Measurements from ENCODE around the gene TRIOBP.
"Not testable (repeated sequence)": the region's sequence is repeated elsewhere in the genome, so short reads cannot be mapped to it uniquely, and the experiment has no call there.

The TRIOBP gene

DNA sequence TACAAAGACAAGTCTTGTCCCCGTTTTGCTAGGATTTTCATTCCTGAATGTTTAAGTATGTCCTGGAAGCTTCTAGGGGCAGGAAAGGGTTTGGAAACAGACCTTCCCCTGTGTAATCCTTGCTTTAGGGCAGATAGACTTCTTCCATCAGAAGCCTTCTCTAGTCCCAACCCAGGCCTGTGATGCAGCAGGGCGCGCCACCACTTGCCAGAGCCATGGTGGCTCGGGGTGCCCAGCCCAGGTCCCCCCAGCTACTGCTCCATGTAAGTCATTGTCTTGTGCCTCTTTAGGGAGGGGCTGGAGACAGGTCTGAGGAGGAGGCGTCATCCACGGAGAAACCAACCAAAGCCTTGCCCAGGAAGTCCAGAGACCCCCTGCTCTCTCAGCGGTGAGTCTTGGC lies 6.4 kb upstream of the TRIOBP start:
- no peak for DNase-seq (ENCODE audit: low spot score)

GRCh38 chr22:37690901-37691504 lies 5.8 kb upstream of the TRIOBP start:
- DNase-seq (ENCODE audit: low spot score): no peak

DNA sequence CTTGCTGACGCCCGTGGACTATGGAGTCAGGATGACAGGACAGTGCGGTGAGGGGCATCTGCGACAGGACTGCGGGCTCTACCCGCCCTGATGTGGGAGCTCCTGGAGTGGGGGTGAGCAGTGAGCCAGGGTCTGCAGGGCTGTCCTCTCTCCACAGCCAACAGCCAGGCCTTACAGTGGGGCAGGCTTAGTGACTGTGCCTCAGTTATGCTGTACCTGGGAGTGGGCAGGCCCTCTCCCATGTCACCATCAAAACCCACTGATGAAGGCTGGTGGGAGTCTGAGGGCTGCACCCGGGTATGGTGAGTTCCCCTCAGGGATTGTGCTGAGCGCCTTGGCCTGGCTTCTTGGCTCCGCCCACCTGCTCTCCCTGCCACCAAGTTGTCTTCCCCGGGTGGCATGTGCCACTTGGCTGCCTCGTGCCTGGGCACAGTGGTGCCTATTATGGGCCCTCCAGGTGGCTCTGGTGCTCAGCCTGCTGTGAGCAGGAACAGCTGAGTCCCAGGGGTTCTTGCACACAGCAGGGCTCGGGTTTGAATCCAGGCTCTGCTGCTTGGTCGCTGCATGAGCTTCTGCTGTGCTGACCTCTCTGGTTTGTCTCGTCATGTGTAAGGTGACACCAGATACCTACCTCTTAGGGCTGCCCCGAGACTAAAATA lies 4.1 kb upstream of the TRIOBP start:
- DNase-seq (ENCODE audit: low spot score): no peak

DNA sequence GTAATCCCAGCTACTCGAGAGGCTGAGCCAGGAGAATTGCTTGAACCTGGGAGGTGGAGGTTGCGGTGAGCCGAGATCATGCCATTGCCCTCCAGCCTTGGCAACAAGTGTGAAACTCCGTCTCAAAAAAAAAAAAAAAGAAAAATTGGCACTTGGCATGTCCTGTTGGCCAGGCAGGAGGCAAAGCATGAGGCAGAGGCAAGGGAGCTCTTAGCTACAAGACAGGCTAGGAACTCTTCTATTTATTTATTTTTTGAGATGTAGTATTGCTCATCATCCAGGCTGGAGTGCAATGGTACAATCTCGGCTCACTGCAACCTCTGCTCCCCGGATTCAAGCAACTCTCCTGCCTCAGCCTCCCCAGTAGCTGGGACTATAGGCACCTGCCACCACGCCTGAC lies 2.7 kb upstream of the TRIOBP start:
- DNase-seq (ENCODE audit: low spot score): not testable (repeated sequence)

DNA sequence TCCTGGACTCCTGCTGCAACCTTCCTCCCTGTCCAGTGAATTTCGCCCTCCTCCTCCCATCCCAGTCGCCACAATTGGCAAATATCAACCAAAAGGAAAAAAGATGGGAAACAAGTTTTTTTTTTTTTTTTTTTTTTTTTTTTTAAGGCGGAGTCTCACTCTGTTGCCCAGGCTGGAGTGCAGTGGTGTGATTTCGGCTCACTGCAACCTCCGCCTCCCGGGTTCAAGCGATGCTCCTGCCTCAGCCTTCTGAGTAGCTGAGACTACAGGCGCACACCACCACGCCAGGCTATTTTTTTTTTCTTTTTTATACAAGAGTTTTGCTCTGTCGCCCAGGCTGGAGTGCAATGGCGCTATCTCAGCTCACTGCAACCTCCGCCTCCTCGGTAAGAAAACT lies 590 bp upstream of the TRIOBP start:
- DNase-seq (ENCODE audit: low spot score): not testable (repeated sequence)

GRCh38 chr22:37697538-37697835 lies 639 bp downstream of the TRIOBP start:
- DNase-seq (ENCODE audit: low spot score): no peak

DNA sequence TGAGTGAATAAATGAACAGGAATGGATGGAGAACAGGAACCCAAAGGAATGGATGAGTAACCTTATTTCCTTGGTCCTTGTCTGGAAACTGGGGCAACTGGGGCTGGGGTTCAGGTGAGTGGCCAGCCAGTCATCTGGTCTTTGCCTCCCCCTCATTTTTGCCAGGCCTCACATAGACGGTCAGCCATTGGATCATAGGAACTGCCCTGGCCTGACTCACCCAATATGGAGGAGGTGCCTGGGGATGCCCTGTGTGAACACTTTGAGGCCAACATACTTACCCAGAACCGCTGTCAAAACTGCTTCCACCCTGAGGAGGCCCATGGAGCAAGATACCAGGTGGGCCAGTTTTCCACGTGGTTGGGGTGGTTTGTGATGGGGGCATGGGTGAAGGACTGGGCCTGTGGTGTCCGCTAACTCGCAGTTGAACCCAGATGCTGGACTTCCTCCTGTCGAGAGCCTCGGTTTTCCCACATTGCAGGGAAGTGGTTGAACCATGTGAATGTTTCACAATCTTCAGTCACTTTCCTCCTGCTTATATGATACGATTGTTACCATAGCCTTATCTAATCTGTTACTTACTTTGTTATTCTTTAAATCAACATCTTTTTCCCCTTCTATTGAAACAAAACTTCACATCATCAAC lies 4.4 kb downstream of the TRIOBP start:
- no peak for DNase-seq (ENCODE audit: low spot score)

DNA sequence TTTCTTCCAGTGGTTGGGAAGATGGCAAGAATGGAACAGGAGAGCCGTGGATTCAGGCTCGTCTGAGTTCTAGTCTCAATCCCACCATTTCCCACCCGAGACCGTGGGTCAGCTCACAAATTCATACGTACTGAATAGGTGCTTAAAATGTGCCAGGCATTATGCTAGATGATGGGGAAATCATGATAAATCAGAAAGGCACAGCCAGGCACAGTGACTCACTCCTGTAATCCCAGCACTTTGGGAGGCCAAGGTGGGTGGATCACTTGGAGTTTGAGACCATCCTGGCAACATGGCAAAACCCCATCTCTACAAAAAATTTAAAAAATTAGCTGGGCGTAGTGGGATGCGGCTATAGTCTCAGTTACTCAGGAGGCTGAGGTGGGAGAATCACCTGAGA lies 7.1 kb downstream of the TRIOBP start:
- no peak for DNase-seq (ENCODE audit: low spot score)

DNA sequence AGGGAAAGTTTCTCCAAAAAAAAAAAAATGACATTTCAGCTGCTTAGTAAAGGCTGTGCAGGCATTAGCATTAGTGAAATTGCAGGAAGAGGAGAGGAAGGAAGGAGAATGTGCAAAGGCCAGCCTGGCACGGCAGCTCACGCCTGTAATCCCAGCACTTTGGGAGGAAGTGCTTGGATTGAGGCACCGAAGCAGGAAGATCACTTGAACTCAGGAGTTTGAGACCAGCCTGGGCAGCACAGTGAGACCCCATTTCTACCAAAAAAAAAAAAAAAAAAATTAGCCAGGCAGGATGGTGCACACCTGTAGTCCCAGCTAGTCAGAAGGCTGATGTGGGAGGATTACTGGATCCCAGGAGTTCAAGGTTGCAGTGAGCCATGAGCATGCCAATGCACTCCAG lies 7.8 kb downstream of the TRIOBP start:
- no peak for DNase-seq (ENCODE audit: low spot score)

DNA sequence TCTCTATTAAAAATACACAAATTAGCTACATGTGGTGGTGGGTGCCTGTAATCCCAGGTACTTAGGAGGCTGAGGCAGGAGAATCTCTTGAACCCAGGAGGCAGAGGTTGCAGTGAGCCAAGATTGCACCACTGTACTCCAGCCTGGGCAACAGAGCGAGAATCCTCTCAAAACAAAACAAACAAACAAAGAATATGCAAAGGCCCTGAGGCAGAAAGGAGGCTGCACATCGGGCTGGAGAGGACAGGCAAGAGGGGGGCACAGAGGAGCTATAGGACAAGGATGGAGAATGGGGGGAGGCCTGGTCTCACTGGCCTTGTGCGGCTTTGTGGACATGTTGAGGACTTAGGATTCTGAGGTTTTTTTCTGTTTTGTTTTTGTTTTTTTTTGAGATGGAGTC lies 8.4 kb downstream of the TRIOBP start:
- no peak for DNase-seq (ENCODE audit: low spot score)

GRCh38 chr22:37708580-37709444 lies 12.0 kb downstream of the TRIOBP start:
- no peak for DNase-seq (ENCODE audit: low spot score)

GRCh38 chr22:37709445-37709765 lies 12.6 kb downstream of the TRIOBP start:
- no peak for DNase-seq (ENCODE audit: low spot score)

- no peak for DNase-seq (ENCODE audit: low spot score)
Observed at GRCh38 chr22:37710675-37711074, 13.8 kb downstream of the TRIOBP start.

GRCh38 chr22:37711490-37711889 lies 14.6 kb downstream of the TRIOBP start:
- no peak for DNase-seq (ENCODE audit: low spot score)

- no peak for DNase-seq (ENCODE audit: low spot score)
Observed at GRCh38 chr22:37713761-37714160, 16.9 kb downstream of the TRIOBP start.

DNA sequence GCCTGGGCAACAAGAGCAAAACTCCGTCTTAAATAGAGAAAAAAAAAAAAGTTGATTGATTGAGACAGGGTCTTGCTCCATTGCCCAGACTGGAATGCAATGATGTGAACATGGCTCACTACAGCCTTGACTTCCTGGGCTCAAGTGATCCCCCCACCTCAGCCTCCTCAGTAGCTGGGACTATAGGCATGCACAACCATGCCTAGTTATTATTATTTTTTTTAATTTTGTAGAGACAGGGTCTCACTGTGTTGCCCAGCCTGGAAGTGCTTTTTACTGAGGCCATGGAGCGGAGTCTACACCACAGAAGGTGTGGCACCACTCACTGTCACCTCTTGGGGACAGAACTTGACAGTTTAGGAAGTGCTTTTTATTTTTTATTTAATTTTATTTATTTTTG lies 17.8 kb downstream of the TRIOBP start:
- no peak for DNase-seq (ENCODE audit: low spot score)

- DNase-seq (ENCODE audit: low spot score): no peak
Observed at GRCh38 chr22:37715760-37716159, 18.9 kb downstream of the TRIOBP start.

- DNase-seq (ENCODE audit: low spot score): no peak
Observed at GRCh38 chr22:37716708-37717107, 19.9 kb downstream of the TRIOBP start.

- DNase-seq (ENCODE audit: low spot score): not testable (repeated sequence)
Observed at GRCh38 chr22:37717235-37717634, 20.4 kb downstream of the TRIOBP start.

DNA sequence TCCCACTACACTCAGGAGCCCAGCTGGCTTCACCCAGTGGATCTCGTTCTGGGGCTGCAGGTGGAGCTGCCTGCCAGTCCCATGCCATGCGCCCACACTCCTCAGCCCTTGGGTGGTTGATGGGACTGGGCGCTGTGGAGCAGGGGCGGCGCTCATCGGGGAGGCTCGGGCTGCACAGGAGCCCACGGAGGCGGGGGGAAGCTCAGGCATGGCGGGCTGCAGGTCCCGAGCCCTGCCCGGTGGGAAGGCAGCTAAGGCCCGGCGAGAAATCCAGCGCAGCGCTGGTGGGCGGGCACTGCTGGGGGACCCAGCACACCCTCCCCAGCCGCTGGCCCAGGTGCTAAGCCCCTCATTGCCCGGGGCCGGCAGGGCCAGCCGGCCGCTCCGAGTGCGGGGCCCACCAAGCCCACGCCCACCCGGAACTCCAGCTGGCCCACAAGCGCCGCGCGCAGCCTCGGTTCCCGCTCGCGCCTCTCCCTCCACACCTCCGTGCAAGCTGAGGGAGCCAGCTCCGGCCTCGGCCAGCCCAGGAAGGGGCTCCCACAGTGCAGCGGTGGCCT lies 21.0 kb downstream of the TRIOBP start:
- not testable (repeated sequence) for DNase-seq (ENCODE audit: low spot score)

- no peak for DNase-seq (ENCODE audit: low spot score)
Observed at GRCh38 chr22:37725551-37726240, 28.8 kb downstream of the TRIOBP start.

DNA sequence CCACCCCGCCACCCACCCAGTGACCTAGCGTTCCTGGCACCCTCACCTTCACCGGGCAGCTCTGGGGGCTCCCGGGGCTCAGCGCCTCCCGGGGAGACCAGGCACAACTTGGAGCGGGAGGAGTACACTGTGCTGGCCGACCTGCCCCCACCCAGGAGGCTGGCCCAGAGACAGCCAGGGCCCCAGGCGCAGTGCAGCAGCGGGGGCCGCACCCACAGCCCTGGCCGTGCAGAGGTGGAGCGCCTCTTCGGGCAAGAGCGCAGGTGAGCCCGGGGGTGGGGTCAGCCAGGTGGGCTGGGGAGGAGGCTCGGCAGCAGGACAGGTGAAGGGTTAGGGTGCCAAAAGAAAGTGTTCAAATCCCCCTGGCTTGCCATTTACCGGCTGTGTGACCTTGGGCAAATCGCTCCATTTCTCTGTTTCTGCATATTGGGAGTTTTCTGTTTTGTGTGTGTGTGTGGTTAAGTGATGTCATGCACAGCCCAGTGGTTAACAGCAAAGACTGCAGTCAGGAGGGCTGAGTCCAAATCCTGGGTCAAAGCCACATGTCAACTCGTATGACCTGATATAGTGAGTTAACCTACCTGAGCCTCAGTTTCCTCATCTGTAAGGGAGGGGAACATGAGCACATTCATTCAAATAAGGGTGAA lies 29.5 kb downstream of the TRIOBP start:
- no peak for DNase-seq (ENCODE audit: low spot score)
